Adrenal gland (tissue), 5 donors: Measurements from ENCODE around the gene RELN.

Experiments
- POLR2A ChIP-seq, 2 donors: fragments of 450-650 bp; IDR thresholded peaks; one replicate each; pipeline ENCODE4 v1.6.1; 2017; ENCODE audit warnings: antibody characterized with exemption in 2 of 2, mild to moderate bottlenecking in 2 of 2, moderate library complexity in 1 of 2
- TF ChIP-seq, protein P1 (sequence below), 6 experiments: fragments of 450-650 bp in 4 of 6; fragments of 200-600 bp in 2 of 6; sonication (generic) in 1 of 6; IDR thresholded peaks; 1 replicate in 5 of 6; 2 replicates in 1 of 6; pipeline versions ENCODE4 v1.5.1 to v1.8.0; 2016 to 2021; ENCODE audit warnings: antibody characterized with exemption in 6 of 6, mild to moderate bottlenecking in 2 of 6, moderate library complexity in 1 of 6
- donor health status: DM: no; HTN: no; CAD: no.

DNA sequence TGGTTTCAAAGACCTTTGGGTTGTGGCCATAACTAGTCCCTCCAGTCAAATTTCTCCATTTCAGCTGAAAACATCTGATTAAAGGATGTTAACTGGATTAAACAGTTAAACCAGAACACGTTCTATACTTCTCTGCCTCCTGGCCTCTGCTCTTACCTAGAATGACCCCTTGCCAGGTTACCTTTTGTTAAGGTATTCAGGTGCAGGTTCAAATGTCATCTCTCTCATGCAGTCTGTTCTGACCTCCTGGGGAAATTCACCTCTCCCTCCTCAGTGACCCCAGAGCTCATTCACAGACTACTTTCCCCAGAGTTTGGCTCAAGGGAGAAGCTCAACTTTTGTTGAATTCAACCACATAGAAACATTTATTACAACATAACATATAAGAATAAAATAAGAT lies 67.8 kb downstream of the RELN start:
- TF ChIP-seq, protein P1, sequence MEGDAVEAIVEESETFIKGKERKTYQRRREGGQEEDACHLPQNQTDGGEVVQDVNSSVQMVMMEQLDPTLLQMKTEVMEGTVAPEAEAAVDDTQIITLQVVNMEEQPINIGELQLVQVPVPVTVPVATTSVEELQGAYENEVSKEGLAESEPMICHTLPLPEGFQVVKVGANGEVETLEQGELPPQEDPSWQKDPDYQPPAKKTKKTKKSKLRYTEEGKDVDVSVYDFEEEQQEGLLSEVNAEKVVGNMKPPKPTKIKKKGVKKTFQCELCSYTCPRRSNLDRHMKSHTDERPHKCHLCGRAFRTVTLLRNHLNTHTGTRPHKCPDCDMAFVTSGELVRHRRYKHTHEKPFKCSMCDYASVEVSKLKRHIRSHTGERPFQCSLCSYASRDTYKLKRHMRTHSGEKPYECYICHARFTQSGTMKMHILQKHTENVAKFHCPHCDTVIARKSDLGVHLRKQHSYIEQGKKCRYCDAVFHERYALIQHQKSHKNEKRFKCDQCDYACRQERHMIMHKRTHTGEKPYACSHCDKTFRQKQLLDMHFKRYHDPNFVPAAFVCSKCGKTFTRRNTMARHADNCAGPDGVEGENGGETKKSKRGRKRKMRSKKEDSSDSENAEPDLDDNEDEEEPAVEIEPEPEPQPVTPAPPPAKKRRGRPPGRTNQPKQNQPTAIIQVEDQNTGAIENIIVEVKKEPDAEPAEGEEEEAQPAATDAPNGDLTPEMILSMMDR (IDR thresholded peaks at IDR 0.05), result no peak
- no peak for TF ChIP-seq POLR2A (IDR thresholded peaks at IDR 0.05)
